Effector memory CD8-positive, alpha-beta T cell (primary cell): ENCODE data around the gene ADSS1.

Source experiments
- ATAC-seq: fragments of 150-1000 bp; cut with Tn5 transposase; replicated peaks from 2 replicates; pipeline ENCODE4 v1.10.0; 2021; ENCODE audit warnings: mild to moderate bottlenecking, moderate library complexity
- DNase-seq, 3 experiments: peaks; one replicate each; pipeline ENCODE4 v3.0.0; 2021
- H3K27ac Mint-ChIP-seq, 2 donors: one replicate each; pipeline ENCODE4 v1.8.0; 2022; ENCODE audit warnings: mild to moderate bottlenecking in 2 of 2, mixed read lengths in 2 of 2, moderate library complexity in 2 of 2
- H3K27me3 Mint-ChIP-seq, 2 donors: one replicate each; pipeline ENCODE4 v1.8.0; 2022; ENCODE audit warnings: mixed read lengths in 2 of 2
- H3K36me3 Mint-ChIP-seq: one replicate; pipeline ENCODE4 v1.8.0; 2022; ENCODE audit warnings: mild to moderate bottlenecking, moderate library complexity, mixed read lengths; ENCODE audit not compliant: insufficient read depth
- H3K4me1 Mint-ChIP-seq, 2 donors: one replicate each; pipeline ENCODE4 v1.8.0; 2022; ENCODE audit warnings: low read depth in 2 of 2, mixed read lengths in 2 of 2
- H3K4me3 Mint-ChIP-seq, 2 donors: one replicate each; pipeline ENCODE4 v1.8.0; 2022; ENCODE audit warnings: mild to moderate bottlenecking in 2 of 2, mixed read lengths in 2 of 2, moderate library complexity in 2 of 2
- H3K9me3 Mint-ChIP-seq, 2 donors: one replicate each; pipeline ENCODE4 v1.8.0; 2022; ENCODE audit warnings: mixed read lengths in 2 of 2

ADSS1 gene

GRCh38 chr14:104776961-104777807 is 53.2 kb downstream of the ADSS1 start:
- Mint-ChIP-seq H3K4me3 (no peak overlapping the region), H3K27me3 (no peaks in the 10 kb centered on the region), H3K27ac (no peak overlapping the region), H3K9me3 (no peaks in the 10 kb centered on the region), H3K36me3 (peaks cover 24% of the 10 kb centered on the region), H3K4me1 (no peaks in the 10 kb centered on the region)
- ATAC-seq, result no peak
- no peak for DNase-seq

GRCh38 chr14:104777808-104778249 is 53.8 kb downstream of the ADSS1 start:
- Mint-ChIP-seq H3K27ac (no peak overlapping the region), H3K9me3 (no peaks in the 10 kb centered on the region), H3K36me3 (peaks cover 23% of the 10 kb centered on the region), H3K4me3 (no peak overlapping the region), H3K4me1 (no peaks in the 10 kb centered on the region), H3K27me3 (no peaks in the 10 kb centered on the region)
- no peak for DNase-seq
- ATAC-seq, result no peak

GRCh38 chr14:104778694-104779331 is 54.8 kb downstream of the ADSS1 start:
- no peak overlapping the region for H3K27ac Mint-ChIP-seq
- no peaks in the 10 kb centered on the region for H3K27me3 Mint-ChIP-seq
- H3K4me1 Mint-ChIP-seq, result no peaks in the 10 kb centered on the region
- H3K4me3 Mint-ChIP-seq, result no peak overlapping the region
- DNase-seq (no peak), ATAC-seq (no peak)
- peaks cover 21% of the 10 kb centered on the region for H3K36me3 Mint-ChIP-seq
- no peaks in the 10 kb centered on the region for H3K9me3 Mint-ChIP-seq

GRCh38 chr14:104779776-104780512 is 55.9 kb downstream of the ADSS1 start:
- Mint-ChIP-seq H3K4me1 (no peaks in the 10 kb centered on the region), H3K4me3 (no peak overlapping the region), H3K9me3 (no peaks in the 10 kb centered on the region), H3K36me3 (peaks cover 17% of the 10 kb centered on the region), H3K27me3 (no peaks in the 10 kb centered on the region), H3K27ac (no peak overlapping the region)
- ATAC-seq (no peak), DNase-seq (no peak)

- no peak overlapping the region for H3K27ac Mint-ChIP-seq
- H3K4me1 Mint-ChIP-seq, result no peaks in the 10 kb centered on the region
- ATAC-seq (no peak), DNase-seq (no peak)
- H3K9me3 Mint-ChIP-seq, result no peaks in the 10 kb centered on the region
- H3K27me3 Mint-ChIP-seq, result no peaks in the 10 kb centered on the region
- no peak overlapping the region for H3K4me3 Mint-ChIP-seq
- H3K36me3 Mint-ChIP-seq, result peaks cover 17% of the 10 kb centered on the region
These were observed 56.5 kb downstream of the ADSS1 start for GRCh38 chr14:104780513-104781030.

- no peak for DNase-seq
- Mint-ChIP-seq H3K27me3 (no peaks in the 10 kb centered on the region), H3K36me3 (peaks cover 16% of the 10 kb centered on the region), H3K27ac (no peak overlapping the region), H3K9me3 (no peaks in the 10 kb centered on the region), H3K4me3 (no peak overlapping the region), H3K4me1 (peaks cover 0 to 7% of the 10 kb centered on the region in 2 donors)
- ATAC-seq, result no peak
These were observed 57.4 kb downstream of the ADSS1 start for GRCh38 chr14:104781271-104782077.

GRCh38 chr14:104782086-104782807 is 58.2 kb downstream of the ADSS1 start:
- peaks cover 0 to 11% of the 10 kb centered on the region in 2 donors for H3K4me1 Mint-ChIP-seq
- H3K4me3 Mint-ChIP-seq, result no peak overlapping the region
- no peaks in the 10 kb centered on the region for H3K27me3 Mint-ChIP-seq
- no peak for DNase-seq
- H3K9me3 Mint-ChIP-seq, result no peaks in the 10 kb centered on the region
- H3K27ac Mint-ChIP-seq, result peak overlapping the region in 1 of 2 donors; percentile 55
- peaks cover 15% of the 10 kb centered on the region for H3K36me3 Mint-ChIP-seq
- ATAC-seq, result no peak

GRCh38 chr14:104782808-104783139 is 58.7 kb downstream of the ADSS1 start:
- Mint-ChIP-seq H3K4me3 (no peak overlapping the region), H3K36me3 (peaks cover 12% of the 10 kb centered on the region), H3K27me3 (no peaks in the 10 kb centered on the region), H3K27ac (peak overlapping the region in 1 of 2 donors; percentile 55), H3K9me3 (no peaks in the 10 kb centered on the region), H3K4me1 (peaks cover 0 to 11% of the 10 kb centered on the region in 2 donors)
- ATAC-seq (no peak), DNase-seq (no peak)

- no peak for ATAC-seq
- no peaks in the 10 kb centered on the region for H3K9me3 Mint-ChIP-seq
- no peak overlapping the region for H3K4me3 Mint-ChIP-seq
These were observed 59.6 kb downstream of the ADSS1 start for GRCh38 chr14:104783484-104784217.

GRCh38 chr14:104784218-104784568 is 60.2 kb downstream of the ADSS1 start:
- H3K4me3 Mint-ChIP-seq, result no peak overlapping the region
- H3K27ac Mint-ChIP-seq, result peak overlapping the region in 1 of 2 donors; percentile 82
- DNase-seq (no peak), ATAC-seq (no peak)
- no peaks in the 10 kb centered on the region for H3K9me3 Mint-ChIP-seq
- H3K36me3 Mint-ChIP-seq, result peaks cover 12% of the 10 kb centered on the region
- no peaks in the 10 kb centered on the region for H3K27me3 Mint-ChIP-seq
- peaks cover 0 to 17% of the 10 kb centered on the region in 2 donors for H3K4me1 Mint-ChIP-seq

More at GRCh38 chr14:104783484-104784217, 59.6 kb downstream of the ADSS1 start:
- Mint-ChIP-seq H3K27me3 (no peaks in the 10 kb centered on the region), H3K36me3 (peaks cover 12% of the 10 kb centered on the region), H3K27ac (peak overlapping the region in 1 of 2 donors; percentile 82), H3K4me1 (peaks cover 0 to 17% of the 10 kb centered on the region in 2 donors)
- DNase-seq, result no peak

GRCh38 chr14:104784846-104785707 is 61.0 kb downstream of the ADSS1 start:
- Mint-ChIP-seq H3K4me3 (no peak overlapping the region), H3K27ac (peak overlapping the region in 1 of 2 donors; percentile 84), H3K4me1 (peaks cover 0 to 22% of the 10 kb centered on the region in 2 donors), H3K27me3 (no peaks in the 10 kb centered on the region), H3K36me3 (peaks cover 13% of the 10 kb centered on the region), H3K9me3 (no peaks in the 10 kb centered on the region)
- ATAC-seq, result no peak
- DNase-seq, result no peak
